Measurements from ENCODE around the gene PRODH2.

DNA sequence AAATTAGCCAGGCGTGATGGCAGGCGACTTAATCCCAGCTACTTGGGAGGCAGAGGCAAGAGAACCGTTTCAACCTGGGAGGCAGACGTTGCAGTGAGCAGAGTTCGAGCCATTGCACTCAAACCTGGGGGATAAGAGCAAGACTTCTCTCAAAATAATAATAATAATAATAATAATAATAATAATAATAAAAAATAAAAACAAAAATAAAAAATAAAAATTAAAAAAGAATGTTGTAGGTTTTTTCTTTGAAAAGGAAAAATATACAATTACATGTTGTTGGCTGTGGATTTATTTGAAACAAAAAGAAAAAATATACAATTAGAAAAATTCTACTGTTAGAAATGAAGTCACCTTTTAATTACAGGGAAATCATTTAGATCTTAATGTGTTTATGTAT is 11.5 kb upstream of the PRODH2 start:
- TF ChIP-seq NR1H2 (CRISPR knock-in tag; IDR thresholded peaks at IDR 0.05) (no peak), MAX (CRISPR knock-in tag; IDR thresholded peaks at IDR 0.05) (no peak), CTCF (IDR thresholded peaks at IDR 0.05) (no peak), ZBTB21 (CRISPR knock-in tag; IDR thresholded peaks at IDR 0.05; ENCODE audit: borderline replicate concordance) (no peak), FOXJ3 (CRISPR knock-in tag; IDR thresholded peaks at IDR 0.05; ENCODE audit: borderline replicate concordance) (no peak), ETV6 (CRISPR knock-in tag; IDR thresholded peaks at IDR 0.05) (no peak), EMX1 (CRISPR knock-in tag; IDR thresholded peaks at IDR 0.05) (no peak), JUN (CRISPR knock-in tag; IDR thresholded peaks at IDR 0.05) (no peak), ATF3 (CRISPR knock-in tag; conservative IDR thresholded peaks at IDR 0.05) (no peak), ZSCAN18 (CRISPR knock-in tag; IDR thresholded peaks at IDR 0.05) (no peak), FOXP4 (CRISPR knock-in tag; IDR thresholded peaks at IDR 0.05) (no peak)
- TF ChIP-seq, protein P1, sequence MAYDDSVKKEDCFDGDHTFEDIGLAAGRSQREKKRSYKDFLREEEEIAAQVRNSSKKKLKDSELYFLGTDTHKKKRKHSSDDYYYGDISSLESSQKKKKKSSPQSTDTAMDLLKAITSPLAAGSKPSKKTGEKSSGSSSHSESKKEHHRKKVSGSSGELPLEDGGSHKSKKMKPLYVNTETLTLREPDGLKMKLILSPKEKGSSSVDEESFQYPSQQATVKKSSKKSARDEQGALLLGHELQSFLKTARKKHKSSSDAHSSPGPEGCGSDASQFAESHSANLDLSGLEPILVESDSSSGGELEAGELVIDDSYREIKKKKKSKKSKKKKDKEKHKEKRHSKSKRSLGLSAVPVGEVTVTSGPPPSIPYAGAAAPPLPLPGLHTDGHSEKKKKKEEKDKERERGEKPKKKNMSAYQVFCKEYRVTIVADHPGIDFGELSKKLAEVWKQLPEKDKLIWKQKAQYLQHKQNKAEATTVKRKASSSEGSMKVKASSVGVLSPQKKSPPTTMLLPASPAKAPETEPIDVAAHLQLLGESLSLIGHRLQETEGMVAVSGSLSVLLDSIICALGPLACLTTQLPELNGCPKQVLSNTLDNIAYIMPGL (CRISPR knock-in tag; IDR thresholded peaks at IDR 0.05): no peak
- TF ChIP-seq, protein P2, sequence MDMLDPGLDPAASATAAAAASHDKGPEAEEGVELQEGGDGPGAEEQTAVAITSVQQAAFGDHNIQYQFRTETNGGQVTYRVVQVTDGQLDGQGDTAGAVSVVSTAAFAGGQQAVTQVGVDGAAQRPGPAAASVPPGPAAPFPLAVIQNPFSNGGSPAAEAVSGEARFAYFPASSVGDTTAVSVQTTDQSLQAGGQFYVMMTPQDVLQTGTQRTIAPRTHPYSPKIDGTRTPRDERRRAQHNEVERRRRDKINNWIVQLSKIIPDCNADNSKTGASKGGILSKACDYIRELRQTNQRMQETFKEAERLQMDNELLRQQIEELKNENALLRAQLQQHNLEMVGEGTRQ (CRISPR knock-in tag; IDR thresholded peaks at IDR 0.05): no peak

All from WTC11 (cell line).